Glomerular endothelial cell (primary cell): ENCODE data around the gene EXOC3. TPM values are rescaled to one million over a fixed set of nuclear protein-coding genes. Genes with fewer than 3 reads are reported as not detected.

ENCODE experiments used
- DNase-seq: peaks from one replicate; pipeline ENCODE4 v3.0.0-alpha.2; 2011; ENCODE audit warnings: low read depth, low spot score; ENCODE audit errors: extremely low read depth
- total RNA-seq: library from RNA; depleted of rRNA; stranded (reverse); fragments of >200 nt; gene quantifications from 2 replicates; pipeline ENCODE4 v1.2.3, GENCODE V29; 2015

The EXOC3 gene
- total RNA-seq, 1 donor from 2014 or later = 35.6 TPM

DNA sequence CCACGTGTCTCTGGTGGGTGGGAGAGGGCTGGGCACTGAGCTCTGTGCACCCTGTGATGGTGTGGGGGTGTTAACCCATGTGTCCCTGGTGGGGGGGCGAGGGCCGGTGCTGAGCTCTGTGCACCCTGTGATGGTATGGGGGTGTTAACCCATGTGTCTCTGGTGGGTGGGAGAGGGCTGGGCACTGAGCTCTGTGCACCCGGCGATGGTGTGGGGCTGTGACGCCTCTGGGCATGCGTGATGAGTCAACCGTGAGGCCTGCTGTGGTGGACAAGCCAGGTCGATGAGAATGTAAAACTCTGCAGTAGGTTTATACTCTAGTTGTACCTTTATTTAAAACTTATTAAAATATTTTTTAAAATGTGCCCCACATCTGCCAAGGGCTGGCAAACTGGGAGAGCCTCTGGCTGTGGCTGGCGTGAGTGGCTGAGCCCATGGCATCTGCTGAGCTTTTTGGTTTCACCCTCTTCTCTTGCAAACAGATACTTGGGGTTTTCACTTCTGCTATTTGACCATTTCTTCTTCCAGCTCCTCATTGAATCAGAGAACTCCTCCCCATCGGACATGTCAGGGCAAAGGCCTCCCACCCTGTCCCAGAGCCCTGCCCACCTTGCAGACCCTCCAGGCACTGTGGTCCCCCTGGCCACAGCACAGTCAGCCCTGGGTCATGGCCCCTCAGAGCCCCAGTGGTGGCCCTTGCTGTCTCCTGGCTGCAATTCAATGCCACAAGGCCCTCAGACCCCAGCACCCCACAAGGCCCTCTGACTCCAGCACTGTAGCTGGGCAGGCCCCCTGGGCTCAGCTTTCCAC, 18.5 kb upstream of the EXOC3 start:
- DNase-seq = no peak

DNA sequence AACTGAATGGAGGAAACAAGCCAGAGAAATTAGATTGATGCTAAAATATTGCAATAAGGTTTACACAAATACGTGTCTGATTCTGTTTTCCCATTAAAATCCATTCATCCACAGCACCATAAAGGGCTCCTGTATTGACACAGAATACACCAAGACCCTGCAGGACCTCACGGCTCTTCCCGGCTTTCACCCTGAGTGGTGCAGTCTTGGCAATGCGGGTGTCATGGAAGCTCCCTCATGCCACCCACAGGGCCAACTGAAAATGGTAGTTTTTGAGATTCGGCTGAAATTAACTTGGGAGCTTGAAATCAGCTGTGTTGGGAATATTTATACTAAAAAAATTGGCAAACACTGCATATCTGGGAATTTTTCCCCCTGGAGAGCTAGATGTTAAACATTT, 17.3 kb upstream of the EXOC3 start:
- DNase-seq = no peak

DNA sequence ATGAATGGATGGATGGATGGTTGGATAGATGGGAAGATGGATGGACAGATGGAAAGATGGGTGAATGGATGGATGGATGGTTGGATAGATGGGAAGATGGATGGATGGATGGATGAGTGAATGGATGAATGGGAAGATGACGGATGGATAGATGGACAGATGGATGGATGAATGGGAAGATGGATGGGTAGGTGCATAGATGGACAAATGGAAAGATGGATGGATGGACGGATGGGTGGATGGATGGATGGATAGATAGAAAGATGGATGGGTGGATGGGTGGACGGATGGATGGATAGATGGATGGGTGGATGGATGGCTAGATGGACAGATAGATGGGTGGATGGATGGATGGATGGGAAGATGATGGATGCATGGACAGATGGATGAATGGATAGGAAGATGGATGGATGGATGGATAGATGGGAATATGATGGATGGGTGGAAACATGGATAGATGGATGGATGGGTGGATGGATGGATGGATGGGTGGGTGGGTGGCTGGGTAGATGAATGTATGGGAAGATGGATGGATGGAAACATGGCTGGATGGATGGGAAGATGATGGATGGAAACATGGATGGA, 16.5 kb upstream of the EXOC3 start:
- DNase-seq = no peak

DNA sequence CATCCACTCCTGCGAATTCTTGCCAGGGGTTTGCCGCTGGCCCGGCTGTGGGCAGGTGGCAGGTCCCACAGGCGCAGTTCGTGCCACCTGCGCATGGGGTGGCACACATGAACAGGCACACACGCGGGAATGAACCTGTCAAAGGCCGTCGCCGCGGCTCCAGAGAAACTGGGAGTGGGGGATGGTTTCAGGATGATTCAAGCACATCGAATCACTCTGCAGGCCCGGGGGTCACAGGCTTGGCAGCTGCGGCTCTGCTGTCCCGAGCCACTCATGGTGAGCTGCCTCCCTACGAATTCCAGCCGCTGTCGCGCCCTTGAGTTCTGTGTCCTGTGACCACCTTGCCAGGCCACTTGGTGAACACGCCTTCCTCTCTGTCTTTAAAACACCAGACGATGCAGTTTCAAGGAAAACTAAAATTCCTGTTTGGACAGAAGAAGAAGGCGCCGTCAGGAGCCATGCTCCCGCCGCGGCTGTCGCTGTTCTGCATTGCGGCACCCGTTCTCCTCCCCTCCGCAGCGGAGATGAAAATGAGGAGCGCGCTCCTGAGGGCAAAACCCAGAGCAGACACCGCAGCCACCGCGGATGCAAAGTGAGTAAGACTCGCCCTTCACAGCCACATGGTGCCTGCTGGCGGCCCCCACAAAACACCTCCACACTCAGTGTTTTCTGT, 15.4 kb upstream of the EXOC3 start:
- no peak for DNase-seq

DNA sequence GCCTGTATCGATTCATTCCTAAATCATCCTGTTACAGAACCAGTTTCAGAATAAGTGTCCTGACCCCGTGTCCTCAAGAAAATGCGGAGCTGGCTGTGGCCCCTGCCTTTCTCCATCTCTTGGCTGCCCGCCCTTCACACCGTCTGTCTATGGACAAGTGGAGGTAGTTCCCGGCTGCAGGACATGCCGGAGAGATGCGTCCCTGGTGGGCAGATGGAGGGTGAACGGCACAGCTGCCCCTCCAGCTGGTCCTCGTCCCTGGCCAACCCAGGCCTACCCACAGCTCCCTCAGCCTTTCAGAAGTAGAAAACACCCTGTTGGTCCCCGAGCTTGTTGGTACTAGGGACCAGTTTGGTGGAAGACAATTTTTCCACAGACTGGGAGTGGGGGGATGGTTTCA, 14.8 kb upstream of the EXOC3 start:
- no peak for DNase-seq

DNA sequence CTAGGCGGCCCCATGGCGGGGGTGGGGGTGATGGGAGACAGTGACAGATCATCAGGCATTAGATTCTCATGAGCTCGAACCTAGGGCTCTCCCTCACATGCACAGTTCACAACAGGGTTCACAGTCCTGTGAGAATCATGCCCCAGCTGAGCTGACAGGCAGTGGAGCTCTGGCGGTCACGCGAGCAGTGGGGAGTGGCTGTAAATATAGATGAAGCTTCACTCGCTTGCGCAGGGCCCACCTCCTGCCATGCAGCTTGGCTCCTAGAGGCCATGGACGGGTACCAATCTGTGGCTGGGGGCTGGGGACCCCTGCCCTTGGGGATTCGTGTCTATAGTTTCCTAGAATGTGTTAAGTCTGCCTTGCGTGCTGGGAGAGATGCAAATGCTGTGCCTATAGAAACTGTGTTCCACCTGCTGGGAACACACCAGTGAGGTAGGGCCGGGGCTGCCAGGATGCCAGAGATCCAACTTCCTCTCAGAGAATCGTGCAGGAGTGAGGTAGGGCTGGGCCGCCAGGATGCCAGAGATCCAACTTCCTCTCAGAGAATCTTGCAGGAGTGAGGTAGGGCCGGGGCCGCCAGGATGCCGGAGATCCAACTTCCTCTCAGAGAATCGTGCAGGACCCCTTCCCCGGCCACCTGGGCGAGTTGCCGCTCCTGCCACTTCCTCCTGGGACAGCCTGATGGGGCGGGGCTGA, 14.1 kb upstream of the EXOC3 start:
- DNase-seq = no peak

DNA sequence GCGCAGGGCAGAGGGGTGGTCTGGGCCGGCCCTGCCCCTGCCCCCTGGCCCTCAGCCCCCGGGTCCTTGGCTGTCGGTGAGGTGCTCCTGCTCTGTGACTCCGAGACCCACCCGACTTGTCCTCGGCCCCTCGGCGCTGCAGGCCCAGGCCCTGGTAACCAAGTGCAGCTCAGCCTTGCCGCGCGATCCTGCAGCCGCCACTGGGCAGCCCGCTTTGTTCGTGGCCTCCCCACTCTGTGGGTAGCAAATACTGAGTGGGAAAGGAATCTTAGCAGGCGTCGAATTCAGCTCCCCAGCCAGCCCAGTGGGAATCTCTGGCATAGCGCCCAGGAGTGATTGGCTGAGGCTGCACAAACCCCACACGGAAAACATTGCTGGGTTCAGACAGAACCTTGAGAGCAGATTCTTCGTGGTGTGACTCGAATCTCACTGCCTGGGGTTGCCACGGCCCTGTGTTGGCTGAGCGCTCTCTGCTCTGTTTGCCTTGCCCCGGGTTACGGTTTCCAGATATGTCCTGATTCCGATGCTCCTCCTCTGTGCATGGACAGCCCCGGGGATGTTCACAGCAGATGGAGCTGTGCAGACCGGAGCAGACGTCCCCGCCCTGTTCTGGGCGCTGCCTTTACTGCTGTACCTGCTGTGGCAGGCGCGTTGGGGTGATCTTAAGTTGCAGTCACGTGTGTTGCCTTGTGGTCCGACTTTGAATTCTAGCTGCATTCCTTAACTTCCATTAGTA, 13.4 kb upstream of the EXOC3 start:
- DNase-seq = no peak

DNA sequence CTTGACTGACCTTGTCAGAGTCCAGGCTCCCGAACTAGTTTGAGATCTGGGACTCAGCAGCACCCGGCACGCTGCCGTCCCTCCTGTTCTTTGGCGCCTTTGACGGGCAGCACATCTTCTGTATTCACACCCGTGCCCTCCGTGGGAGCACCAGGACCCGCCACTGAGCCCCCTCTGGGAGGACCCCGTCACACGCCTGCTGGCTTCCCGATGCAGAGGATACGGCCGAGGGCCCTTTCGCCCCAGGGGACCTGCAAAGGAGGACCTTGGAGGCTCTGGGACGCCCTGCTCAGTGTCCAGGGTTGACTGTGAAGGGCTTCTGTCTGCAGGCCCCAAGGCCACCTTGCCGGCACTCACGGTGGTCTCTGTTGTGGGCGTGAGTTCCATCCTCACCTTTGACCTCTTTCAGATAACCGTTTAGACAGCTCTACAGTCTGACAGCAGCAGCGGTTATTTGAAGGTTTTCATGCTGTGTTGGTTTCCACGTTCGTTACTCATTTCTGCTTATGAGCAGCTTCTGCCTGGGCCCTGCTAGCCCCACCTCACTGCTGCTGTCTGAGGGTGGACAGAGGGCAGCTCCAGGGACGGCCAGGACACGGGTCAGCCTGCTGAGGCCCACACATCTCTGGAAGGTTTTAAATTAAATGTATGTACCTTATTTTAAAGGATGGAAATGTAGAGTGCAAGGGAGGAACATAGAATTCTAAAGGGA, 12.6 kb upstream of the EXOC3 start:
- no peak for DNase-seq

DNA sequence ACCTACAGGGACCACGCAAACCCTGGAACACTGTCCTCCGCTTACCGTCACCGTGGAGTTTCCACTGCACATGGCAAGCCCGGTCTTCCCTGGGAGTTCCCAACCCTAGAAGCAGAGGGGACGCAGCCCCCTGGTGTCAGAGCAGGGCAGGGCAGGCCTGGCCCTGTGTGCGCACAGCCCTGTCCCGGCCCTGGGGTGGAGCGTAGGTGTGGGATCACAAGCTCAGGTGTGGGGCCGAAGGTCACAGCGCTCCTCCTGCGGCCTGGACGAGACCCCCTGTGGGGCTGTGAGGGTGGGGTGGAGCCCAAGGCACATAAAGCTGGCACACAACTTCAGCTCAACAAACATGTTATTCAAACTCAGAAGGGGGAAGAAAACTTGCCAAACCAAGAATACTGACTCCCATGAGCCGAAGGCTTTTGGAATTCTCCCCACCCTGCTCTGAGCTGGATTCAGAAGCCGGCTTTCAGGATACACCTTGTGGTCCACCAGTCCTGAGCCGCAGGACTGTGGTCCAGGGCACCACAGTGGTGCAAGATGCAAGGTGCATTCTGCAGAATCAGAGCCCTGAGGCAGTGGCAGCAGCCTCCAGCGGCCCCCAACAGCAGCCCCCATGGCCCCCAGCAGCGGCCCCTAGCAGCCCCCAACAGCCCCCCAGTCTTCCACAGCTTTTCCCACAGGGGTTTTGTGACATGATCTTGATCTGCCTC, 11.8 kb upstream of the EXOC3 start:
- DNase-seq = no peak

DNA sequence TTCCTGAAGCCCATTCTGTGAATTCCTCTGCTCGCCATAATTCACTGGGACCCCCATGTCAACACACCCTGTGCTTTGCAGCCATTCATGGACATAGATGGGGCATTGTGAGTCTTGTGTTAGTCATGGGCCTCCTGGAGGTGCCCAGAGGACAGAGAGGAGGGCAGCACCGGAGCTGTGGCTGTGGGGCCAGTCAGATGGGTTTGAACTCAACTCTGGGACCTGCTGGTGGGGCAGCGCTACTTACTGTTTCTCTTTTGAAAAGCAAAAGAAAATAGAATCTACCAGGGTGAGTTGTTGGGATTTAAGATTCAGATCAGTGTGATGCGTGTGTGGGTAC, 11.3 kb upstream of the EXOC3 start:
- DNase-seq = no peak

DNA sequence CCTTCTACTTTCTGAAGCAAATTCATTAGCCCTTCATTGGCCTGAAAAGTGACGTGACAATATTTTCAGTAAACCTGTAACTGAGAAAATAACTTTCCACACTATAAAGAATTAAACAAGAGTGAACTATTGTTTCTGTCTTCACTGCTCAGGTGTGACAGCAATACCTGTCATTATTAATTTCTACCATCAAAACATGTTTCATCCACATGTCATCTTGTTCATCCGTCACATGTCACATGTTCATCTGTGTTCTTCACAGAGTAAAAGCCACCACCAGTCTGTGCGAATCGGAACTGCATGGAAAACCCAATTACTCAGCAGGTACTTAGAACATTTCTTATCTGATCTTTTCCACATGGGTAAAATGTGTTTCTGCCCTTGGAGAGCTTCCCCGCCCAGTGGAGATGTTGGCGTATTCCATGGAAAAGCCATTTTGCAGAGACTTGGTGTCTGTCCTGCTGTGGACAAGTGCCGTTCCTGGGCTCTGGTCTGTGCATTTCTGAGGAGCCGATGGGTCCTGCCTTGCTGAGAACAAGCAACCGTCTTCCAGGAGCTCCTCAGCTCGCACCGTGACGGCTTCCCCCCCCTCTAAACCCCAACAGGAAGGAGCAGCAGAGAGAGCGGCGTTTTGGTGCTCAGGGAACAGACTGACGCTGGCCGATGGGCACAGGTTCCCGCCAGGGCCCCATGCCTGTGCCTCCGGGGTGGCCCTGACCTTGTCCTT, 10.6 kb upstream of the EXOC3 start:
- DNase-seq = no peak

DNA sequence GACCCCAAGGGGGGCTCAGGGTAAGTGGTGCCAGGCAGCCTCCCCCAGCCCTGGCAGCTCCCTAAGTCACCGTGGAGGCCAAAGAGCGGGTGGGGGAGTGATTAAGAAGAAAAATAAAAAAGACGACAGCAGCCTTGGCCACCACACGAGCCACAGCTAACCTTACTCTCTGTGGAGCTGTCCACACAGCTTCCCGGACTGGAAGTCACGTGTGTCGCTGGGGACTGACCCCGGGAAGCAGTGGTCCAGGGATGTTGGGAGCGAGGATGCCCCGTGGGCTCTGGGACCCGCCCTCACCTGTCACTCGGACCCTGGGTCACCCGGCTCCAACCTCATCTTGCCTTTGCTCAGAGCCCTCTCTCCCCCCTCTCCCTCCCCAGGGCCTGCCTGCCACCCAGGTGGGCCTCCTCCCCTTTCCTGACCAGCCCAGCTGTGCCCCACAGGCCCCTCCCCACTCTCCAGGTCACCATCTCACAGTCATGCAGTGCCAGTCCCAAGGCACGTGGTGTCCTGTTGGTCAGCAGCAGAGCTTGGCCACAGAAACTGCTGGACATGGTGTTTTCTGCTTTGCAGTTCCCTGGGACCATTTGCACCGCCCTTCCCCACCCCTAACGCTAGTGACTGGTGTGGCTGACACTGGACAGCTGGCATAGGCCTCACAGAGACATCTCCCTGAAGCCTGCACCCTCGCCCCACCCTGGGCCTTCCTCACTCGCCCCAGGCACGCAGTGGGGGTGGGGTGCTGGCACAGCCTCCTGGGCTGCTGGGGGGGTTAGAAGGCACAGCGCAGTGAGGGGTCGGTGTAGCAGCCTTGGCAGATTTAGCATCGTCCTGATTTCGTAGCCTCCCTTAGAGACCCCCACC, 9.8 kb upstream of the EXOC3 start:
- no peak for DNase-seq

DNA sequence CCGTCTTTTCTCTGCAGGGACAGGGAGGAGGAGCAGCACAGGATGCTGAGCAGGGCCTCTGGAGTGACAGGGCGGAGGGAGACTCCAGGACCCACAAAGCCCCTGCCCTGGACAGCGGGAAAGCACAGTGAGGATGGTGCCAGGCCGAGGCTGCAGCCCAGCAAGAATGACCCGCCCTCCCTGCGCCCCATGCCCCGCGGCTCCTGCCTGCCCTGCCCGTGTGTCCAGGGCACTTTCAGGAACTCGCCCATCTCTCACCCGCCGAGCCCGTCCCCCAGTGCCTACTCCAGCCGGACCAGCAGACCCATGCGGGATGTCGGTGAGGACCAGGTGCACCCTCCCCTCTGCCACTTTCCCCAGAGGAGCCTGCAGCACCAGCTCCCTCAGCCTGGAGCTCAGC, 9.1 kb upstream of the EXOC3 start:
- no peak for DNase-seq

DNA sequence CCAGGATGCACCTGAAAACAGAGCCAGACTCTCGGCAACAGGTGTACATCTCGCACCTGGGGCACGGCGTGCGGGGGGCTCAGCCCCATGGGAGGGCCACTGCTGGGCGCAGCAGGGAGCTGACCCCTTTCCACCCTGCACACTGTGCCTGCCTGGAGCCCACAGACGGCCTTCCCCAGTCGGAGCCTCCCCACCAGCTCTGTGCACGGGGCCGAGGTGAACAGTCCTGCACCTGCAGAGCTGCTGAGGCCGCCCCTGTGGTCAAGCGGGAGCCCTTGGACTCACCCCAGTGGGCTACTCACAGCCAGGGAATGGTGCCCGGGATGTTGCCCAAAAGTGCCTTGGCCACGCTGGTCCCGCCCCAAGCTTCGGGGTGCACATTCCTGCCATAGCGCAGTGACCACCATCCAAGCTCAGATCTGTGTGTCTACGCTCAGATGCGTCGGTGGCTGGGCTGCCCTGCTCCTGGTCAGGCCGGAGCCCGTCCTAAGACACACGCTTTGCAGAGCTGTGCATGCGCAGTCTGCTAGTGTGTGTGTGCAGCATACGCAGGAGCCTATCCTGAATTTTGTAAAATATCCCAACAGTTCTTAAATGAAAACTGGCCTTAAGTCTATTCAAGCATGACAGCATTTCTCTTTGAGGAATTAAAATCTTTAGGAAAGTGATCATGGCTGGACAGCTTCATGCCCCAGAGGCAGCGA, 8.4 kb upstream of the EXOC3 start:
- no peak for DNase-seq

DNA sequence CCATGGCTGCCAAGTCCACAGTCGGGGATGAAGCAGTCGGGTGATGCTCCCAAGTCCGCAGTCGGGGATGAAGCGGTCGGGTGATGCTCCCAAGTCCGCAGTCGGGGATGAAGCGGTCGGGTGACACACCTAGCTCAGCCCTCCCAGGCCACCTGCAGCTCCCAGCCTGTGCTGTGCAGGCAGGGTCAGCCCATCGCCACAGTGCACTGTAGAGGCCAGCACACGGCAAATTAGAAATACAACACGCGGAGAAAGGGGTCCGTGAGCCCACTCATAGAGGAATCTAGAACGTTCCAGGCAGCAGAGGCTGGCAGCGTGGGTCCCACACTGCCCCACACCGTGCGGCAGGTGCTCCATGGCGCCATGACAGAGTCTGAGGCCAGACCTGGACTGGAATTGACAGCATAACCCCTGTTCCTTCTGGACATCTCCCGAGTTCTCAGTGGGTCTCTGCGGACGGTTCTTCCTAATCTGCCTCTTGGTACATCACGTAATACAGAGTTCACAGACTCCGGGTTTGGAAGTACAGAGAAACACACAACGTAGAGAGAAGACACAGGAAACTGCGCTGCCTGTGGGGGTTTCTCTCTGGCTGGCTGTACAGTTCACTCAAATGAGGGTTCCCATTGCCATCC, 7.7 kb upstream of the EXOC3 start:
- no peak for DNase-seq

DNA sequence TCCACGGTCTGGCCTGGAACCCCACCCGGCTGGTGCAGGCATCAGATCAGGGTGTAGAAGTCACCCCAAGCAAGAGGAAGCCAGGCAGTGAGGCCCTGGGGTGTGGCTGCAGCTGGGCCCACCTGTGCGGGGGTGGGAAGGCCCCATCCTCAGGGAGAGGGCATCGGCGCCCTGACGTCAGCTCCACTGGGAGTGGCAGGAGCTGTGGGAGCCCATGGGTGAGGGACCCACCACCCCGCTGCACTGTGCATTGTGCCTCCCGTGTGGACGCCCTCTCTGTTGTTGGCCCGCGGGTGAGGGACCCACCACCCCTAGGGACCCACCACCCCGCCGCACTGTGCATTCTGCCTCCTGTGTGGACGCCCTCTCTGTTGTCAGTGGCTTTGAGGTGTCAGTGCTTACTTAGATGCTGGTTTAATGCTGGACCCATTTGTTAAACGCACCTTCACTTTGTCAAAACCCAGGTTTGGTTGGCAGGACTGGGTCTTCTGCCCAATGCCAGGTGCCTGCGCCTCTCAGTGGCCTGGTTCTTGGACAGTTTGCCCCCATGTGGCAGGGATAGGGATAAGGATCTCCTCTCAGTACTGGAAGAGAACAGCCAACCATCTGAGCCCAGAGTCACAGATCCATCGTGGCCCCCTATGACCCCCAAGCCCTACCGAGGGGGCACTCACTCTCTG, 6.9 kb upstream of the EXOC3 start:
- DNase-seq = no peak

DNA sequence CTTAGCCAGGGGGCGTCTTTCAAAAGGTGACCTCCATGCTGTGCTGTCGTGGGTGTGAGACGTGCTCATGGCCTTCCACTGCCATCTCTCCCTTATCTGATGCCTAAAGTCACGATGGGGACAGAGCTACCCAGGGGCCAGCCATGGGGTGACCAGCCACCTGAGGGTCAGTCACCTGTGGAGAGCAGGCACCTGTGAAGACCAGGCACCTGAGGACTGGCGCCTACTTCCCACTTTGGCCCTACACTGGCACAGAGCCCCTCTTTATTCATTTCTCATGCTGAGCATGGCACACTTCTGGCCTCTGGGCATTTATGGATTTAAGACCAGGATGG, 6.4 kb upstream of the EXOC3 start:
- DNase-seq = no peak
